ENCODE data around the gene MEGF10.

The MEGF10 gene

GRCh38 chr5:127508644-127509373 is 218.2 kb downstream of the MEGF10 start:
- DNase-seq (ENCODE audit: extremely low read depth in 1 of 2, low read depth in 1 of 2) = no peak

Data from stimulated activated CD8-positive, alpha-beta memory T cell treated with anti-CD3 and anti-CD28 coated beads, Interleukin-7, amount 100 ng/mL, for 48 hours (primary cell).